ENCODE results near the gene SUMF2.
A peak's percentile ranks its signal among the peaks of the same experiment; 100 is the strongest.
"Not testable (repeated sequence)": the region's sequence is repeated elsewhere in the genome, so short reads cannot be mapped to it uniquely, and the experiment has no call there.

The SUMF2 gene

DNA sequence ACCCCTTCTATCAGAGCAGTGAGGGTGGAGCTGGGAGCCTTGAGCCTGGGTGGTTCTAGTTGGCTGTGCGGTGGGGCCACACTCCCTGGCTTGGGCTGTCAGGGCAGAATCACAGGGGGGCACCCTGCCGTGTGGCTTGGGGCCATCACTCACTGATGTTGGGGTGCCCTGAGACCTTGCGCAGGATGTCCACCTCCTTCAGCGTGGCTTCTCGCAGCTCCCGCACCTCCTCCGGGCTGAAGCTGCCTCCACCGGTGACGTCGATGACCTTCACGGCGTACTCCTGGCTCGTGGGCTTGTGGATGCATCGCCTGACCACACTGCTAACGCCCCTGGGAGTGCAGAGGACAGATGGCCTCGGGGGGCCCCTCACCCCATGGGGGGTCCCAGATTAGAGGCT, 23.4 kb downstream of the SUMF2 start:
- no peaks in the 10 kb centered on the region for H3K9me3 ChIP-seq
- no peak for DNase-seq
- intact Hi-C loops (cut with DNase I; ENCODE audit: low total_unique reads), result no loop called here

DNA sequence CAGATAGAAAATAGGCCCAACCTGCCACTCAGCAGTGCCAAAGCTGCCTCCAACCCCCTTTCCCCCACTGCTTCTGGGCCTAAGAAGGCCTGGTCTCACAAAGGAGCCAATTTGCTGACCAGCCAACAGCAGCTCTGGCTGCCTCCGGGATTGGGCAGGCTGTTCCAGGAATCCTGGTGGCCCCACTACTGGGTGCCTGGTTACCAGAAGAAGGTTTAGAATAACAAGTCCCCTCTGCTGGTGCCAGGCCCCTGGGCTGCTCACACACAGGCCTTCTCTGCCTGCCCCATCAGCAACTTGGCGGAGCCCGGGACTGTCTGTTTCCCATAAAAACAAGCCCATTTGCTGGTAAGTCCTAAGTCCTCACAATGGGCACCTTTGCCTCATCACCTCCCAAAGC, 27.5 kb downstream of the SUMF2 start:
- peak; percentile 66 to 91 for DNase-seq
- Histone ChIP-seq H3K4me1 (peaks cover 0 to 31% (median 25%) of the 10 kb centered on the region in 4 donors), H3K27ac (peak overlapping the region; percentile 82), H3K36me3 (peaks cover 9 to 31% (median 16%) of the 10 kb centered on the region in 3 donors), H3K4me3 (peak overlapping the region in 1 of 2 donors; percentile 38), H3K9me3 (no peaks in the 10 kb centered on the region), H3K27me3 (no peaks in the 10 kb centered on the region)
- TF ChIP-seq, protein P1, sequence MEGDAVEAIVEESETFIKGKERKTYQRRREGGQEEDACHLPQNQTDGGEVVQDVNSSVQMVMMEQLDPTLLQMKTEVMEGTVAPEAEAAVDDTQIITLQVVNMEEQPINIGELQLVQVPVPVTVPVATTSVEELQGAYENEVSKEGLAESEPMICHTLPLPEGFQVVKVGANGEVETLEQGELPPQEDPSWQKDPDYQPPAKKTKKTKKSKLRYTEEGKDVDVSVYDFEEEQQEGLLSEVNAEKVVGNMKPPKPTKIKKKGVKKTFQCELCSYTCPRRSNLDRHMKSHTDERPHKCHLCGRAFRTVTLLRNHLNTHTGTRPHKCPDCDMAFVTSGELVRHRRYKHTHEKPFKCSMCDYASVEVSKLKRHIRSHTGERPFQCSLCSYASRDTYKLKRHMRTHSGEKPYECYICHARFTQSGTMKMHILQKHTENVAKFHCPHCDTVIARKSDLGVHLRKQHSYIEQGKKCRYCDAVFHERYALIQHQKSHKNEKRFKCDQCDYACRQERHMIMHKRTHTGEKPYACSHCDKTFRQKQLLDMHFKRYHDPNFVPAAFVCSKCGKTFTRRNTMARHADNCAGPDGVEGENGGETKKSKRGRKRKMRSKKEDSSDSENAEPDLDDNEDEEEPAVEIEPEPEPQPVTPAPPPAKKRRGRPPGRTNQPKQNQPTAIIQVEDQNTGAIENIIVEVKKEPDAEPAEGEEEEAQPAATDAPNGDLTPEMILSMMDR (IDR thresholded peaks at IDR 0.05), result no peak
- intact Hi-C loops (cut with DNase I; ENCODE audit: low total_unique reads), result no loop called here

More for the DNA sequence above, 23.4 kb downstream of the SUMF2 start:
- Histone ChIP-seq H3K27ac (no peak overlapping the region), H3K36me3 (peaks cover 18 to 47% (median 22%) of the 10 kb centered on the region in 3 donors), H3K4me3 (no peak overlapping the region), H3K27me3 (no peaks in the 10 kb centered on the region), H3K4me1 (peaks cover 0 to 38% (median 25%) of the 10 kb centered on the region in 4 donors)
- TF ChIP-seq, protein P1 (IDR thresholded peaks at IDR 0.05), result no peak

DNA sequence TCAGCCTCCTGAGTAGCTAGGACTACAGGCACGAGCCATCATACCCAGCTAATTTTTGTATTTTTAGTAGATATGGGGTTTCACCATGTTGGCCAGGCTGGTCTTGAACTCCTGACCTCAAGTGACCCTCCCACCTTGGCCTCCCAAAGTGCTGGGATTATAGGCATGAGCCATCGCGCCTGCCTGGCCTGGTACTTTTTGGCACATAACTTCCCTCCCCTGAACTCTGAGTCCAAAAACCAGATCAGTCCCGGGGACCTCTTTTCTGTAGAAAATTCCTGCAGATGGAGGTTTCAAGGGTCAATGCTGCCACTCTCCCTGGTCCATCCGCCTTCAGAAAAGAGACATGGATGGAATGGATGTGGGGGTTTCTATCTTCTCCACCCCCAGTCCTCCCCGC, 28.3 kb downstream of the SUMF2 start:
- Histone ChIP-seq H3K4me1 (peaks cover 0 to 33% (median 25%) of the 10 kb centered on the region in 4 donors), H3K27ac (peak overlapping the region; percentile 82), H3K4me3 (peak overlapping the region; percentile 38), H3K36me3 (peaks cover 4 to 31% (median 11%) of the 10 kb centered on the region in 3 donors)
- H3K9me3 ChIP-seq; DNase-seq; H3K27me3 ChIP-seq; intact Hi-C loops (cut with DNase I; ENCODE audit: low total_unique reads): not testable (repeated sequence)

DNA sequence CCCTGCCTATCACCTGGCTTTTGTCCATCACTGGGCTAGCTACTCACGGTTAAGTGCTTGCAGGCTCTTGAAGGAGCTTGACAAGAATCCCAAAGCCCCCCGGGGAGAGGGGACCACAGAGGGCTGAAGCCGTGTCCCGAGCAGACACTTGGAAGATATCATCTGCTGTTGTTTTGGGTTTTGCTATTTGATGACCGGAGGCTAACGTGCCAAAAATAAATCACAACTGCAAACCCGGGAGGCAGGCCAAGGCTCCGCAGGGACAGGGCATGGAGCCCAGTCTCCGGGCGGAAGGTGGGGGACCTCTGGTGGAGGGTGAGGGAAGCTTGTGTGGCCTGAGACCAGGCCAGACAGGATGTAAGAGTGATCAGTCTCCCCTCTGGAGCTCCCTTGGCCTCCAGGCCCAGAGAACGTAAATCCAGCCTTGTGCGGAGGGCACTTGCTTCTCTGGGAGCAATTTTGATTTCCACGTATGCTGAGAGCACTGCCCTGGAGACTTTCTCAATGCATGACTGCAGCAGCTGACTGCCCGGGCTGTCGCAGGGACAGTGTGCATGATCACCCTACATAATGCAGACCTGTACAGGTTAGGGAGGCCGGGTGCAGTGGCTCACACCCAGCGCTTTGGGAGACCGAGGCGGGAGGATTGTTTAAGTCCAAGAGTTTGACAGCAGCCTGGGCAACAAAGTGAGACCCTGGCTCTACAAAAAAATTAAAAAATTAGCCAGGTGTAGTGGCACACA, 28.9 kb downstream of the SUMF2 start, which contains the start of gene PHKG1:
PHKG1 (minus strand) TSS at position 164 of the 743 bp plus-strand sequence. CDS start 4,011 bp downstream, outside the sequence.
- H3K36me3 ChIP-seq, result peaks cover 0 to 28% (median 7%) of the 10 kb centered on the region in 3 donors
- TF ChIP-seq, protein P1 (IDR thresholded peaks at IDR 0.05), result peak; percentile 22 to 70
- H3K9me3 ChIP-seq, result no peaks in the 10 kb centered on the region
- peak within 1 kb of the TSS; percentile 82 for H3K27ac ChIP-seq
- intact Hi-C loops (cut with DNase I; ENCODE audit: low total_unique reads), result no loop called here
- DNase-seq, result peak; percentile 71 to 93
- H3K4me1 ChIP-seq, result peaks cover 0 to 39% (median 31%) of the 10 kb centered on the region in 4 donors
- peak within 1 kb of the TSS; percentile 38 for H3K4me3 ChIP-seq
- H3K27me3 ChIP-seq, result no peaks in the 10 kb centered on the region

DNA sequence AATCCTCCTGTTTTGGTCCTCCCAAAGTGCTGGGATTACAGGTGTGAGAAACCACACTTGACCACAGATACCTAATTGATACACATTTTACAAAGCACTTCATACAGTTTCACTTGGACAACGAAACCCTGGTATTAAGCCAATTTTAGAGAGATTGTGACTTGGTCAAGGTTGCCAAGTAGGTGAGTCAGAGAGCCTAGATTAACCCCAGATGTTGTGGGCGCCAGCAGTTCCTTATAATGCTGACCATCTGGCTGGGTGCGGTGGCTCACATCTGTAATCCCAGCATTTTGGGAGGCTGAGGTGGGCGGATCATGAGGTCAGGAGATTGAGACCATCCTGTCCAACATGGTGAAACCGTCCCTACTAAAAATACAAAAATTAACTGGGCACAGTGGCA, 33.6 kb downstream of the SUMF2 start:
- Histone ChIP-seq H3K4me3 (no peak overlapping the region), H3K9me3 (no peaks in the 10 kb centered on the region), H3K4me1 (peaks cover 0 to 17% (median 14%) of the 10 kb centered on the region in 4 donors), H3K27ac (no peak overlapping the region), H3K27me3 (no peaks in the 10 kb centered on the region), H3K36me3 (peaks cover 33 to 59% (median 37%) of the 10 kb centered on the region in 3 donors)
- intact Hi-C loops (cut with DNase I; ENCODE audit: low total_unique reads), result no loop called here
- DNase-seq, result peak in 1 of 2 donors; percentile 57
- TF ChIP-seq, protein P1 (IDR thresholded peaks at IDR 0.05), result no peak

DNA sequence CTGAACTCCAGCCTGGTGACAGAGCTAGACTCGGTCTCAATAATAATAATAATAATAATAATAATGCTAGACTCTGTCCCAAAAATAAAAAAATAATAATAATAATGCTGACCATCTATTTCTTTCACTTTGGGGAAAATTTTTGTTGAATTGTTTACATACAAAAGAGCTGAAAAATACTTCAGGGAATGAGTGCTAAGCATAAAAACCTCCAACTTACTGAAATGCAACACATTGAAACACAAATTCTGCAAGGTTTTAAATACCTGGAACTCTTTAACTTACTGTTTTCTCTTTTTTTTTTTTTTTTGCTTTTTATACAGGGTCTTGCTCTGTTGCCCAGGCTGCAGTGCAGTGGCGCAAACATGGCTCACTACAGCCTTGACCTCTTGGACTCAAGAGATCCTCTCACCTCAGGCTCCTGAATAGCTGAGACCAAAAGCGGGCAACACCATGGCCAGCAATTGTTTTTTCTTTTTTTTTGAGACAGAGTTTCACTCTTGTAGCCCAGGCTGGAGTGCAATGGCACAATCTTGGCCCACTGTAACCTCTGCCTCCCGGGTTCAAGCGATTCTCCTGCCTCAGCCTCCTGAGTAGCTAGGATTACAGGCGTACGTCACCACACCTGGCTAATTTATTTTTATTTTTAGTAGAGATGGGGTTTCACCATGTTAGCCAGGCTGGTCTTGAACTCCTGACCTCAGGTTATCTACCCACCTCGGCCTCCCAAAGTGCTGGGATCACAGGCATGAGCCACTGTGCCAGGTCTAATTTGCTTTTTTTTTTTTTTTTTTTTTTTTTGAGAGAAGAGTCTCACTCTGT, 34.3 kb downstream of the SUMF2 start:
- Histone ChIP-seq H3K4me1 (peaks cover 0 to 11% (median 10%) of the 10 kb centered on the region in 4 donors), H3K36me3 (peaks cover 40 to 66% (median 44%) of the 10 kb centered on the region in 3 donors)
- H3K4me3 ChIP-seq; H3K27me3 ChIP-seq; H3K27ac ChIP-seq; intact Hi-C loops (cut with DNase I; ENCODE audit: low total_unique reads); DNase-seq; H3K9me3 ChIP-seq: not testable (repeated sequence)

All from tibial artery (tissue), 4 donors.